GM21381 (cell line): ENCODE measurements around the gene DUSP22.
A peak's percentile ranks its signal among the peaks of the same experiment; 100 is the strongest.

Experiments
- ATAC-seq: cut with Tn5 transposase; IDR thresholded peaks from one replicate; pipeline ENCODE4 v1.9.1; 2021; ENCODE audit warnings: mild to moderate bottlenecking, moderate library complexity; ENCODE audit not compliant: unreplicated experiment

Gene DUSP22

GRCh38 chr6:296151-297122 is 4.2 kb downstream of the DUSP22 start:
- ATAC-seq: peak; percentile 14

GRCh38 chr6:297571-298232 is 5.4 kb downstream of the DUSP22 start:
- ATAC-seq: no peak

GRCh38 chr6:298233-299103 is 6.2 kb downstream of the DUSP22 start:
- no peak for ATAC-seq

- ATAC-seq: no peak
Measured at GRCh38 chr6:299104-299980, 7.1 kb downstream of the DUSP22 start.

GRCh38 chr6:300026-300425 is 7.7 kb downstream of the DUSP22 start:
- ATAC-seq: no peak

GRCh38 chr6:300494-301198 is 8.4 kb downstream of the DUSP22 start:
- no peak for ATAC-seq

GRCh38 chr6:301526-301925 is 9.2 kb downstream of the DUSP22 start:
- no peak for ATAC-seq

- no peak for ATAC-seq
Measured at GRCh38 chr6:301929-302705, 9.8 kb downstream of the DUSP22 start.

- ATAC-seq: no peak
Measured at GRCh38 chr6:302760-303159, 10.5 kb downstream of the DUSP22 start.

- ATAC-seq: no peak
Measured at GRCh38 chr6:303263-303662, 11.0 kb downstream of the DUSP22 start.

- ATAC-seq: no peak
Measured at GRCh38 chr6:303948-304558, 11.8 kb downstream of the DUSP22 start.

- ATAC-seq: no peak
Measured at GRCh38 chr6:304833-305370, 12.6 kb downstream of the DUSP22 start.

GRCh38 chr6:305371-306206 is 13.3 kb downstream of the DUSP22 start:
- peak; percentile 82 for ATAC-seq

GRCh38 chr6:306641-307061 is 14.4 kb downstream of the DUSP22 start:
- ATAC-seq: no peak

GRCh38 chr6:307065-307814 is 15.0 kb downstream of the DUSP22 start:
- ATAC-seq: no peak

- no peak for ATAC-seq
Measured at GRCh38 chr6:307874-308273, 15.6 kb downstream of the DUSP22 start.
